NCI-H2227 (cell line): ENCODE measurements around the gene CTSA.

Source experiments
- DNase-seq: peaks from one replicate; lab custom pipeline; 2025; ENCODE audit not compliant: unreplicated experiment; lab: John Stamatoyannopoulos, UW

Gene CTSA

DNA sequence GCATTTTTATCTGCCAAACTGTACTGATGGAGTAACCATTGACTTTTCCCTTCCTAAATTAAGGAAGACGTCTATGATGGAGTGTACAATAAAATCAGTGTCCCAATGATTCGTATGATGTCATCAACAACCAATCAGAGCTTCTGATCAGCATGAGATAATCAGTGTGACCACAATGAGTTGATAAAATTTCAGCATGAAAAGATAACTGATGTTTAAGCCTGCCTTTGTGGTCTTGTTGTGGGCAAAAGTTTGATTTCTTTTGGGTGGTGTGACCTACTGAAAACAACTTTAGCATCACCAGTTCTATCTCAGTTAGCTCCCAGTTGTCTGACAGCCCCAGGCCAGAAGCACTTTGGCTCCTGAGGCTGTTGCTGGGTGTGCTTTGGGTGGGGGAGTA is 46.6 kb downstream of the CTSA start:
- no peak for DNase-seq

DNA sequence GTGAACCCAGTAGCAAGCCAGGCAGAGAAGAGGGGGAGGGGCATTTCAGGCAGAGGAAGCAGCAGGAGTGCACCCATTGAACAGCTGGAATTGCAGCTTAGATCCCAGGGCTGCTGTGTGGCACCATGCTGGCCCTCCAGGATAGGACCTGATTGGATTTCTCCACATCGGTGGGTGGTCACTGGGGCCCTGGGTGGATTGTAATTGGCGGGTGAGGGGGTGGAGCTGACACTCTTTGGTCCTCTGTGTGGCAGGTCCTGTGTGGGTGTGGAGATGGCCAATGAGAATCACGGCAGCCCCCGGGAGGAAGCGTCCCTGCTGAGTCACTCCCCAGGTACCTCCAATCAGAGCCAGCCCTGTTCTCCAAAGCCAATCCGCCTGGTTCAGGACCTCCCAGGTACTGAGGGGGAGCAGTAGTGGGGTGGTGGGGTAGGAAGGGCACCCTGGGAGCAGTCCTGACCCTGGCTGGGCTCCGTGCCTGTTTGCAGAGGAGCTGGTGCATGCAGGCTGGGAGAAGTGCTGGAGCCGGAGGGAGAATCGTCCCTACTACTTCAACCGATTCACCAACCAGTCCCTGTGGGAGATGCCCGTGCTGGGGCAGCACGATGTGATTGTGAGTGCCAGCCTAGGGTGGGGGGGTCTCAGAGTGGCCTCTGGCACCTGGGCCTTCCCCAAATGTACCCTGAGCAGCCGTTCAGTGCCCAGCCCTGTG is 47.7 kb downstream of the CTSA start:
- no peak for DNase-seq

DNA sequence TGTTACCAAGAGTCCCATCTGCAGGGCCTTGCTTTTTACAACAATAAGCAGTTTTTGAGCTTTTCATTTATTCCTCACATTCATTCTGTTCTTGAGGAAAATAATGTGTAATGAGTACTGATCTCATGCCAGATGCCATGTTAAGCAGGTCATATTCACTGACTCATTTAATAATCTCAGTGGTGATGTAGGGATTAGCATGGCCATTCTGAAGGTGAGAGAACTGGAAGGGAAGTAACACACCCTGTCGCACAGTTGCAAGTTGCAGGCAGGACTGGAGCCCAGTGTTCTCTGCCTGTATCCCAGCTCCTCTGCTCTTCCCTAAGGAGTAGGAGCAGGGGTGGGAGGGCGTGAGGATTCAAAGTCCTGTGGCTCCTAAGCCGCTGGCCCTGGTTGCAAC is 48.9 kb downstream of the CTSA start:
- DNase-seq: no peak

DNA sequence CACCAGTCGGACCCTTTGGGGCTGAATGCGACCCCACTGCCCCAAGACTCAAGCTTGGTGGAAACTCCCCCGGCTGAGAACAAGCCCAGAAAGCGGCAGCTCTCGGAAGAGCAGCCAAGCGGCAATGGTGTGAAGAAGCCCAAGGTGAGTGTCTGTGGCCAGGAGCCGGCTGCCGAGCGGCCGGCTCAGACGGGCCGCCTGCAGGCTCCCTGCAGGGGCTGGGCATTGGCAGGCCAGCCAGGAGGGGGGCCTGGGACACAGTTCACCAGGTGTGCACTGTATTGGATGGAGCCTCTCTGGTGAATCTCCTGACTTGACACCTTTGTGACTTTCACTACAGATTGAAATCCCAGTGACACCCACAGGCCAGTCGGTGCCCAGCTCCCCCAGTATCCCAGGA is 49.3 kb downstream of the CTSA start:
- no peak for DNase-seq

DNA sequence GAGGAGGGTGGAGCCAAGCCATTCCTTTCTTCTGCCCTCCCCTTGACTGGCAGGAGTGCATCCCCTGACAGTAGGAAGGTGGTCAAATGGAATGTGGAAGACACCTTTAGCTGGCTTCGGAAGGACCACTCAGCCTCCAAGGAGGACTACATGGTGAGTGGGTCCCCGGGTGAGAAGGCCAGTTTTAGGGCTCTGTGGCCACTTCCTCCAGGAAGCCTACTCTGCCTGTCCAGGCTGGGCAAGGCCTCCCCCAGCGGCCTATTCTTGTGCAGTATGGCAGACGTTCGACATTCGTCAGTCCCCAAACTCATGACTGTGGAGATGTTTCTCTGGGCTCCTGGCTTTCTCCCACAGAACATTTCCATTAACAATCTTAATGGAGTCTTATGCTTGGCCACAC is 52.5 kb downstream of the CTSA start:
- no peak for DNase-seq

DNA sequence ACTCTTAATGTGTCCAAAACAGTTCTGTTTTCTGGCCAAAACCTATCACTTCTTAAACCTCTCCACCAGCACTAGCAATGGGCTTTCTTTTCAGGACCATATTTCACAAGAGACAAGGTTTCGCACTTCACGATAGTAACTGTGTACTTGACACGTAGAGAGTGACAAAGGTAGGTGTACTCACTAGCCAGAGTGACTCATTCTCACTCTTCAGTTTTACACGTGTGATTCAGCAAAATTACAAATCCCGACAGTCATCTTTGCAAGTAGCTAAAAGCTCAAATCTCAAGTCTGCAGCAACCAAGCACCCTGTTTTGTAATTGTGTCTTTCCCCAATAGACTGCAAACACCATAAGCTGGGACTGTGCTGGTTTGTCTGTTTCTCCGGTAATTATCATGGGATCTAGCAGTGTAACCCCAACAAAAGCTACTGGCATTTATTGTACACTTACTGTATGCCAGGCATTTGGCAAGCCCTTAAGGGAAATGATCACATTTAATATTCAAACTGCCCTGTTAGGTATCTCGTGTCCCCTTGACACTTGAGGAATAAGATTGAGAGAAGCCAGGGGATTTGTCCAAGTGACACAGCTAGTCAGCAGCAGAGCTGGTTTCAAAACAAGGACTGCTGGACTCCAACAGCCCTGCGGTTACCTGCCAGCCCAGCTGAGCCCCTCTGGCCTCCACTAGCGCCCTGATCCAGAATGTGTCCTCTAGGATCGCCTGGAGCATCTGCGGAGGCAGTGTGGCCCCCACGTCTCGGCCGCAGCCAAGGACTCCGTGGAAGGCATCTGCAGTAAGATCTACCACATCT is 53.2 kb downstream of the CTSA start:
- DNase-seq: no peak

DNA sequence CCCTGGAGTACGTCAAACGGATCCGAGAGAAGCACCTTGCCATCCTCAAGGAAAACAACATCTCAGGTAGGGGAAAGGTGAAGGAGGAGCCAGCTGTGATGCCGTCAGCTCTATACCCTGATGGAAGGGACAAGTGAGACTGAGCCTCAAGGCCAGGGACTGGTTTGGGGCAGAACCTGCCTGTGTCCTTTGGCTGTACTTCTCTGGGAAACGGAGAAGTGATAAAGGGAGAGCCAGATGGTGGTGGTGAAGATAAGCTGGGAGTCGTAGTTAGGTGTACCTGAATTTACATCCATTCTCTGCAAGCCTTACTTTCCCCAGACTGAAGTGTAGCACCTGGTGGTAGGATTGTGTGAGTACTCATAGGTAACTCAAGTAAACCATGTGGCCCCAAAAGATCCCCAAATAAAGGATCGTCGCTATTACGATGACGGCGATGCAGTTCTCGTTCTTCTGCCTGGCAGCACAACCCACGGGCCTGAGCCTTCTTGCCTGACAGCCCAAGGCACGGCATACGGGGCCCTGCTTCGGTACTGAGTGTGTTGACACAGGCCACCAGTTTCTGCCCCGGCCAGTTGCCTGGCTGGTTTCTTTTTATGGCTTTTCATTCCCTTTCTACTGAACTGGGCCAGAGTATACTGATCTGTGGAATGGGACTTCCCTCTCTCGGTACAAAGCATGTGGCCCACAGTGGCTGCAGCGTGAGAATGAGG is 54.0 kb downstream of the CTSA start:
- no peak for DNase-seq

DNA sequence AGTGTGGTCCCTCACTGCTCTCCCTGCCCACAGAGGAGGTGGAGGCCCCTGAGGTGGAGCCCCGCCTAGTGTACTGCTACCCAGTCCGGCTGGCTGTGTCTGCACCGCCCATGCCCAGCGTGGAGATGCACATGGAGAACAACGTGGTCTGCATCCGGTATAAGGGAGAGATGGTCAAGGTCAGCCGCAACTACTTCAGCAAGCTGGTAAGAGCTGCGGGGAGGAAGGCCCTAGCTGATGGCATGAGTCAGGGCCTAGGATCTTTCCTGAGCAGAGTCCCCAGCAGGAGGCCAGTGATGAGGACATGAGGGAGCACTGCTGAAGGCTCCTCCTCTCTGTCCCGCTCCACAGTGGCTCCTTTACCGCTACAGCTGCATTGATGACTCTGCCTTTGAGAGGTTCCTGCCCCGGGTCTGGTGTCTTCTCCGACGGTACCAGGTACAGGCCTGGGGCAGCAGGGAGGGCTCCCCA is 54.6 kb downstream of the CTSA start:
- no peak for DNase-seq

DNA sequence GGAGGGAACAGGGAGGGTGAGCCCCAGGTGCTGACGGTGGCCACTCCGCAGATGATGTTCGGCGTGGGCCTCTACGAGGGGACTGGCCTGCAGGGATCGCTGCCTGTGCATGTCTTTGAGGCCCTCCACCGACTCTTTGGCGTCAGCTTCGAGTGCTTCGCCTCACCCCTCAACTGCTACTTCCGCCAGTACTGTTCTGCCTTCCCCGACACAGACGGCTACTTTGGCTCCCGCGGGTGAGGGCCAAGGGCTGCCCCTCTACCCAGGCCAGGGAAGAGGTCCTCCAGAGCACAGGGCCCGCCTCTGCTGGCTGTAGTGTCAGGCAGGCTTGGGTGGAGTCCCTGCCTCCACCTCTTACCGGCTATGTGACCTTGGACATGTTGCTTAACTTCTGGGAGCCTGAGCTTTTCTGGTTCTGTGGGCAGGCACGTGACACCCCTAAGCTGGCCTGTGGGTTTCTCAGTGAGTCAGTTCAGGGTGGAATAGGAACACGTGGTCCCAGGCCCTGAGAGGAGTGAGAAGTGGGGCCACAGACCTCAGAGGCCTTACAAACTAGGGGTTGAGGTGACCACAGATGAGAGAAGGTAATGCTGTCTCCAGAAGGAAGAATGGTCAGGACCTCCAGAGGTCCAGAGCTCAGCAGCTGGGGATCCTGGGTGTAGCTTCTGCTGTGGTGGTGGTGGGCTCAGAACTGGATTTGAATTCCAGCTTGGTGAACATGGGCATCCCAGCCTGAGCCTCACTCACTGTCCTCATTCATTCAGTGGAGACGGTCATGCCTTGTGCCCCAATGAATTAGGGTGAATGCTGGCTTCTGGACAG is 55.2 kb downstream of the CTSA start:
- no peak for DNase-seq

DNA sequence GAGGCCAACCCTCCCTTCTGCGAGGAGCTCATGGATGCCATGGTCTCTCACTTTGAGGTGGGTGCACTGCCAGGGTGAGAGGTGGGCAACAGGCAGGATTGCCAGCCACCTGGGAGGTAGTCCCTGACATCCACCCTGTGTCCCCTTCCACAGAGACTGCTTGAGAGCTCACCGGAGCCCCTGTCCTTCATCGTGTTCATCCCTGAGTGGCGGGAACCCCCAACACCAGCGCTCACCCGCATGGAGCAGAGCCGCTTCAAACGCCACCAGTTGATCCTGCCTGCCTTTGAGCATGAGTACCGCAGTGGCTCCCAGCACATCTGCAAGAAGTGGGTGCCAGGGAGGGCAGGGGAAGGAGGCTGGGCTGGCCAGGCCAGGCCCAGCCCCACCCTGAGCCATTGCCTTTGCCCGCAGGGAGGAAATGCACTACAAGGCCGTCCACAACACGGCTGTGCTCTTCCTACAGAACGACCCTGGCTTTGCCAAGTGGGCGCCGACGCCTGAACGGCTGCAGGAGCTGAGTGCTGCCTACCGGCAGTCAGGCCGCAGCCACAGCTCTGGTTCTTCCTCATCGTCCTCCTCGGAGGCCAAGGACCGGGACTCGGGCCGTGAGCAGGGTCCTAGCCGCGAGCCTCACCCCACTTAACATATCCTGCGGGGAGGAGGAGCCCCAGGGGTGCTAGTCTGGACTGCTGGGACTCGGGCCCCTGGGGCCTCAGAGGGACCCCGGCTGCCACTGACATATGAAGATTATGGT is 56.2 kb downstream of the CTSA start:
- no peak for DNase-seq

DNA sequence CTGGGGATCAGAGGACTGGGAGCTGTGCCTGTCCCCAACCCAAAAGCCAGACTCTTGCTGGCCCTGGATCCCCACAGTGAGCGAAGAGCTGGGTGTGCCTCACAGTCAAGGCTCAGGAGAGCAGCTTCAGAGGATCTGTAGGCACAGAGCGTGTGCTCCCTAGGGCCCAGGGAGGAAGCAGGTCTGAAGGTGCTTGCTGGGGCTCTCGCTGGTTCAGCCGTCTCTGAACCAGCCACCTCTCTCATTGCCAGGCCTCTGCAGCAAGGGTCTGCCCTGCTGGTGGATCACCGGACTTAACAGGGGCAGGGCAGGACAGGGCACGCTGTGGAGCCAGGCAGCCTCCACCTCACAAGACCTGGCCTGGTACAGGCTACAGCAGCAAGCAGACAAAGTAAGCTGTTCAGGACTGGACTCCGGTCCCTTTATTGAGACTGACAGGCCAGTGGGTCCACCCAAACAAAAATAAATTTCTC is 57.2 kb downstream of the CTSA start:
- no peak for DNase-seq
